Measurements from ENCODE around the gene HSPA12B.

Gene HSPA12B

DNA sequence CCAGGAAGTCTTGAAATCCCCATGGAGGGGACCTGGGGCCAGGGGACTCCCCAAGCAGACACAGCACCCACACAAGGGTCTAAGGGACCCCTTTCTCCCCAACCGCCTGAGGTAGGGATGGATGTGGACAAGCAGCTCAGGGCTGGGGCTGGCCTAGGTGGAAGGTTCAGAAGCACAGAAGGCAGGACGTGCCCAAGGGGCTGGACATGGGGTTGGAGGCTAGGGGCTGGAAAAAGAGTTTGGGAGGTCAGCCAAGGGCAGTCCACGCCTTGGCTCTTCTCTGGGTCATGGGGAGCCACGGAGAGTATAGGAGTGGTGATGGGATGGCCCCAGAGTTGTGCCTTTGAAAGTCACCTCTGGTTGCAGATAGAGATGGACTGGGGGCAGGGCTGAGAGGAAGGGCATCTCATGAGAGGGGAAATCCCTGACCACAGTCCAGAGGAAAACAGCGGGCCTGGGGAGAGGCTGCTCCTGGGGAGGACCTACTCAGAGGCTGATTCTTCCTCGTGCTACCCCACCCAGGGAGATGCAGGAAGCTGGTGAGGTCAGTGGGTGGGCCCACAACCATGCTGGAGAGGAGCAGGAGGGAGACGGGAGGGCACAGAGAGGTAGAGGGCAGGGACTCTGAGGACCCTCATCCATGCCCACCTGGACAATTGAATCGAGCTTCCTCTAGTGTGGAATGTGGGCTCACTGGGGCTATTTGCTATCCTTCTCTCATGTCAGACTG lies 2.5 kb upstream of the HSPA12B start:
- DNase-seq (ENCODE audit: low spot score) = no peak

DNA sequence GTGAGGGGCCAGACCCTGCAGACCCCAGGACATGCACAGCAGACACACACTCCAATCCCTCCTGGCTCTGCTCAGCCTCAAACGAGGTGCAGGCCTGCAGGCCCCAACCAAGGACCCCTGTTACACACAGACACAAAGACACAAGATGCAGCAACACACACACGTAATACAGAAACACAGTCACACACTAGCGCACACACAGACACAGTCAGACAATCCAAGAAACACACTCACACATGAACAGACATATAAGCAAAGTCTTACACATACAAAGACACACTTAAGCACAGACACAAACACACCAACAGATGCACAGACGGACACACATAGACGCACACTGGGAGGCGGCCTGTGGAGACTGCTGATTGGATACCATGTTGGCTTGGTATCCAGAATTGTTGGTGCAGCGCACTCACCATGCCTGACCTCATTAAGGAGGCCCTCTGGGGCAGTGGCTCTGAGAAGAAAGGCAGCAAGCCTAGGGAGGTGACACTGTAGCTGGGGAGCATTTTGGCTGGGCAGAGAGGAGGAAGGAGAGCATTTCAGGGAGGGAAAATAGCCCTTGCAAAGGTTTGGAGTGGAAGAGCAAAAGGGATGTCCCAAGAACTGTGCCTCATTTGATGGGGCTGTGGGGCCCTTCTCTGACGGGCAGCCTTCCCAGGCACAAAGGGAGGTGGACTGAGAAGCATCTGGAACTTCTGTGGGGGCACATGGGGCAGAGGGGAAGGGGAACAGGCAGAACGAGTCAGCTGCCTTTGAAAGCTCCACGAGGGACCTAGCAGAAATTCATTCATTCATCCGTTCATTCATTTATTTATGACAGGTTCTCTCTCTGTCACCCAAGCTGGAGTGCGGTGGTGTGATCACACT lies 1.4 kb upstream of the HSPA12B start:
- no peak for DNase-seq (ENCODE audit: low spot score)

GRCh38 chr20:3731944-3732326 lies 550 bp upstream of the HSPA12B start:
- DNase-seq (ENCODE audit: low spot score) = no peak

DNA sequence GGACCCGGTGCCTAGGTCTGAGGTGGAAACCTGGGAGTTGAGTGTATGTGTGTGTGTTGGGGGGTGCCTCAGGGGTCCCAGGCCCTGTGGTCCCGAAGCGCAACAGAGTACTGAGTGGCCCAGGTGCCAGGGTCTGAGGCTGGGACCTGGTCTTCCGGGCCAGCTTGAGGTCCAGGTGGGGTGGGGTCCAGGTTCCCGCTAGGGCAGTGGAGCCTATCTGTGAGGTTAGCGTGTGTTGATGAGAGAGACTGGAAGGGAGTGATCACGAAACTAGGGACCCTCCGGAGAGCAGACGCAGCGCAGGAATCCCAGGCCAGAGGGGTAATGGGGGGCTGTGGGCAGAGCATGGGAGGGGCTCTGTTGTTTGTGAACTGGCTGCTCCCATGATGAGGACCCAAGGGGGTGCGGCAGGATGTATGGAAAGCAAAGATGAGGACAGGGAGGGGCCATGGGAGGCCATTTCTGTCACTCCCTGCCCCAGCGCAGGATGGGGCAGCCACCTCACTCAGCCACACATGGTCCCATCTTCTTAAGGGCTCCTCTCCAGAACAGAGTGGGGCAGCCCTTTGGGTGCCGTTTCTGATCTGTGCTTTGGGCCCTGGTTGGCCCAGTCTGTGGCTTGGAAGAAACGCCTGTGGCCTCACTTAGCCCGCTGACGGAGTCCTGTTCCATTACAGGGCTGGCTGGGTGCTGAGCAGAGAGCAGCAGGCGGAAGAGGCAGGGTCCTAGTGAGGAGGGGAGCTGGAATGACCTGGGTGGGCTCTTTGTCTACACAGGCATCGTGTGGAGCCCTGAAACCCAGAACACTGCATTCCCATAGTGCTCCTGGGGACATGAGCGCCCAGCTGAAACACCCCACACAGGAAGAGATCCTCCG lies 872 bp downstream of the HSPA12B start:
- DNase-seq (ENCODE audit: low spot score) = no peak

DNA sequence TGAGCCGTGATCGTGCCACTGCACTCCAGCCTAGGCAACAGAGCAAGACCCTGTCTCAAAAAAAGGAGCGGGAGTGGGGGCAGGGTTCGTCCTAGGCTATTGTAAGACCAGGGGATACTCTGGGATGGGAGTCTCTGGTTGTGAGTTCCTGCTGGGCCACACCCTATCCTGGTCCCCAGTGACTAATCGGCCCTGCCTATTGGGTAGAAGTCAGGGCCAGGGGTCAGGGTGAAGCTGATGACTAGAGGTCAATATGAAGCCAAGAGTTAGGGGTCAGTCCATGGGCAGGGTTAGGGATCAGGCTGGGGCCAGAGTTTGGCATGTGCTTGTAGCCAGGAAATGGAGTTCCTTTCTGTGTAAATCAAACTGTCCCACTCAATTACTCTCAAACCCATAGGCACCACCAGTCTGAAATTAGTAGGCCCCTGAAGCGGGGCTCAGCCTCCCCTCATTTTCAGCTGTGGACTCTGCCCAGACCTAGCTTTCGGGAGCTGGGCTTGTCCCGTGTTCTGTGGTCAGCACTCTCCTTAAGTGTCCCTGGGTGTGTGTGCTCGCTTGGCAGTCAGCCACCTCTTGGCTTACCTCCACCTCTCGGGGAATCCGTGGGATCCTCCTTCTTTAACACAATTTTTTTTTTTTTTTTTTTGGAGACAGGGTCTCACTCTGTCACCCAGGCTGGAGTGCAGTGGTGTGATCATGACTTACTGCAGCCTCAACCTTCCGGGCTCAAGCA lies 1.8 kb downstream of the HSPA12B start:
- DNase-seq (ENCODE audit: low spot score) = no peak

GRCh38 chr20:3735768-3736167 lies 3.3 kb downstream of the HSPA12B start:
- DNase-seq (ENCODE audit: low spot score) = no peak

DNA sequence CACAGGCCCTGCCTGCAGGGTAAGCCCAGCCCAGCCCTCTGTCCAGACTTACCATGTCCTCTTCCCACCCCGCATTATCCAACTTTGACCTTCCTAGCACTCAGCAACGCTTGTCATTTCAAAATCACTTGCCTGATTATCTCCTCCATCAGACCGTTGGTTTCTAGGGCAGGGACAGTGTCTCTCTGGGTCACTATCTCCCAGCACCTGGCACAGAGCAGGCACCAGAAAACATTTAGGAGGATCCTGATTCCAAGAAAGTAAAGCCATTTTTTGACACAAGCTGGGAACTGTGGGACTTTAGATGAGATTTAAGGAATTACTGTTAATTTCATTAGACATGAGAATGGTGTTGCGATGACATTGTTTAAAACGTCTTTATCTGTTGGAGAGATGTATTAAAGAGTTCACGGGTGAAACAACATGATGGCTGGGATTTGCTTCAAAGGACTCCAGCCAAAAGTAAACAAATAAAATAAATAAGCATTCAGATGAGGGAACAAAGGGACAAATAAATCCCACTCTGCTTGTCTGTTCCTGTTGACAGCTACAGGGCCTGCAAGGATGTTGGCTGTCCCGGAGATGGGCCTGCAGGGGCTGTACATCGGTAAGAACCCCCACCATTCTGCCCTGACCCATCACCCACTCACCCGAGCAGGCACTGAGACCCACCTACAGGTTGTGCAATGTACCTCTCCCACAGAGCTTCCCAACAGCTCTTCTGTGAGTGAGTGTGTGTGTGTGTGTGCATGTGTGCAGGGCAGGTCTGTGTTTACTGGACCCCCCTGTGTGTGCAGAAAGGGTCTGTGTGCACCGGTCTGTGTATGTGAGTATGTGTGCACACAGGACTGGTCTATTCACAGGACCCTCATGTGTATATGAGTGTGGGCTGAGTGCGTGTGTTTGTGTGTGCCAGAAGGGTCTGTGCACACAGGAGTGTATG lies 5.9 kb downstream of the HSPA12B start:
- no peak for DNase-seq (ENCODE audit: low spot score)

DNA sequence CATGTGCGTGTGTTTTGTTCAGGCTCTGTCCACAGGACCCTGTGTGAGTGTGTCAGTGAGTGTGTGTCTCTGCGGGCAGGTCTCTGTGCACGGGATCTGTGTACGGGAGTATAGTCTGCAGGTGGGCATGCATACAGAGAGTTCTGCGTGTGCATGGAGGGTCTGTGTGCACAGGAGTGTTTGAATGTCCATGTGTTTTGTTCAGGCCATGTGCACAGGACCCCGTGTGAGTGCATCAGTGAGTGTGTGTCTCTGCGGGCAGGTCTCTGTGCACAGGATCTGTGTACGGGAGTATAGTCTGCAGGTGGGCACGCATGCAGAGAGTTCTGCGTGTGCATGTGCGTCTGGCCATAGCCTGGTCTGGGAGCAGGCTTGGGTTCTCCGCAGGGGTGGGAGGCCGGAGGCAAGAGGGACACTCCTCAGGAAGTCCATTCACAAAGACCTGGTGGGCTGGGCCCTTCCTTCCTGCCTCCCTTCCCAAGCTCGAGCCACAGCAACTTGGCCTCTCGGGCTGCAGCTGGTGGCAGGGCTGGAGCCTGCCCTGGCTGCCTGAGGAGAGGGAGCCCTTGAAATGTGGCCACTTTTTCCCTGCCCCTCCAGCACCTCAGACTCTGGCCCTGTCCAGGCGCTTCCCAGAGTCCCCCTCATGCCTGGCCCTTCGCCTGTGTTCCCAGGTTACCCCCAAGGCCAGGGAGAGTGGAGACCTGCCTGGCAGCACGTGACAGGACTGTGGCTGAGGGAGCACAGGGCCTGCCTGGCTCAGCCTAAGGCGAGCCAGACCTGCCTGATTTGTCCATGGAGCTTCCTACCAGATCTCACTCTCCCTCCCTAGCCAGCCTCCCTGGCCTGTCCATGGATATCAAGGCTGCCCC lies 6.8 kb downstream of the HSPA12B start:
- peak; percentile 72 for DNase-seq (ENCODE audit: low spot score)

DNA sequence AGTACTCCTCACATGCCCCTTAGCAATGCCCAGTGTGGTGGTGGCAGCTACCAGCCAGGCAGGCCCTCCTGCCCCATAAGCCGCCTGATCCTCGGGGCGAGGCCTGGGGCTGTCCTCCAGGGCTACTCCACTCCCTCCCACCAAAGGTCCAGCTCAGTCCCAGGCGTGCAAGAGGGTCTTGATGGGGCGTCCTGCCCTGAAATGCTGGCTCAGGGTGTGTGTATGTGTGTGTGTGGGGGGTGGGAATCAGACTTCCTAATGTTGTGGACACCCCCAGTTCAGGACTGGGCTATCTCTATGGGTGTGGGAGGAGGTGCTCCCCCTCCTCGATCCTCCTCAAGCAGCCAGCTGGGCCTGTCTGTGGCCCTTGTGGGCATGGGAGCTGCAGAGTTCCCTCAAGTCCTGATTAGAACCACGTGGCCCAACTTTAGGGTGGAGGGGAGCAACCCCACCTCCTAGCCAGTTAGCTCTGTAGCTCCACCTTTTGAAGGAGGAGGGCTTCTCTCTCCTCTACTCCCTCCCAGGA lies 7.5 kb downstream of the HSPA12B start:
- DNase-seq (ENCODE audit: low spot score) = no peak

GRCh38 chr20:3740615-3741301 lies 8.3 kb downstream of the HSPA12B start:
- DNase-seq (ENCODE audit: low spot score) = no peak

- DNase-seq (ENCODE audit: low spot score) = no peak
Measured at GRCh38 chr20:3741836-3742458, 9.5 kb downstream of the HSPA12B start.

DNA sequence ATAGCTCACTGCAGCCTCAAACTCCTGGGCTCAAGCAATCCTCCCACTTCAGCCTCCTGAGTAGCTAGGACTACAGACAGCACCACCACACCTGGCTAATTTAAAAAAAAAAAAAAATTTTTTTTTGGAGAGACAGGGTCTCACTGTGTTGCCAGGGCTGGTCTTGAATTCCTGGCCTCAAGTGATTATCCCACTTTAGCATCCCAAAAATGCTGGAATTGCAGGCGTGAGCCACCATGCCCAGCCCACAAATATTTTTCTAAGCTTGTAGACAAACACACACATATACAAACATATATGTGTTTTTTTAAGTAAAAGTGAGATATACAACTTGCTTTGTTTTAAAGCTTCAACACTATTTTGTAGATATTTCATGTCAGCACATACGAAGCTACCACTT lies 10.8 kb downstream of the HSPA12B start:
- DNase-seq (ENCODE audit: low spot score) = no peak

DNA sequence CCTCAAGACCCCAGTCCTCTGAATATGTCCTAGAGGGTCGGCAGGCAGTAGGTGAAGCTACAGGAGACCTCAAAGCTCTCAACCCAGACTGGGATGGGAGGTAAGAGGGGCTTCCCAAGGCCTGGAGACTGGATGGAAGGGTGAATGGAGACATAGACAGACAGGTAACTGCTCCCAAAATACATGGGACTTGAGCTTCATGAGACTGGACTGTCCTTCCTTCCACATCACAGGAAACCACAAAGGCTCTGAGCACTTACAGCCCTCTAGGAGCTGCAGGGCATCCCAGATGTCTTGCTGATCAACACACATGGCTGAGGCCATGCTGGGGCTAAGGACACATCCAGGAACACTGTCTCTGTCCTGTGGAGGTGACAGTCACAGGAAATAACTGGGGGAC lies 11.6 kb downstream of the HSPA12B start:
- DNase-seq (ENCODE audit: low spot score) = no peak

GRCh38 chr20:3744806-3745685 lies 12.6 kb downstream of the HSPA12B start:
- DNase-seq (ENCODE audit: low spot score) = peak; percentile 30

DNA sequence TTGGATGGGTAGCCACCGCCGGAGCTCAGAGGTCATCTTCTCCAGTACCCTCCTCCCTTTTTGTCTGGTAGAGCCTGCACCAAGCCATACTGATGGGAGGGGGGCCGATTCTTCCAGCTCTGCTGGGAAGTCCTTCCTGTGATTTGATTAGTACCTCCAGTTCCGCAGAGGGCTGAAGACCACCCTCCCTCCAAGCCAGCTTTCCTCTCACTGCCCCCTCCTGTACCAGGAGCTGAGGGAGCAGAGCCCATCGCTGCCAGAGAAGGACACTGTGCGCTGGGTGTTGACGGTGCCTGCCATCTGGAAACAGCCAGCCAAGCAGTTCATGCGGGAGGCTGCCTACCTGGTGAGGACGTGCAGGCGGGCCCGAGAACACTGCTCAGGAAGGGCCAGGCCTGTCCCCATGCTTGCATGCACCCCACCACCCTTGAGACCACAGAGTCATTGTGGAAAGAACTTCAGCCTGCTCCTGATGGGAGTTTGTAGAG lies 13.2 kb downstream of the HSPA12B start:
- no peak for DNase-seq (ENCODE audit: low spot score)

DNA sequence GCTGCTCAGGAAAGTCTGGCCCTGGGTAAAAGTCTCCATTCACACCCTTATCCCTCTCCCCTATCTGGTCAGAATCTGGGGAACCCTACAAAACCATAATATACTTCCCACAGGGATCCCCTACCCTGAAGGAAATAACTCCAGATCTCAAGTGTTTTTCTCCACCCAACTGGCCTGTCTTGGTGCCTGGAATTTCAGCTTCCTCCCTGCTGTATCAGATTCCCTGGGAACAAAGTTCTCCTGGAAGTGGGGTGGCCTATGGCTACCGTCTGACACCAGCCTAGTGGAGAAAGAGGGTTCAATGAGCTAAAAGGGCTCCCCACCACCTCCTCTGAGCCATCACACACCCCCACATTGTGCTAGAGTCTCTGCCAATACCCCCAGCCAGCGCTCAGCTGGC lies 15.0 kb downstream of the HSPA12B start:
- no peak for DNase-seq (ENCODE audit: low spot score)

- no peak for DNase-seq (ENCODE audit: low spot score)
Measured at GRCh38 chr20:3748073-3748472, 15.6 kb downstream of the HSPA12B start.
